Fibroblast of the aortic adventitia (primary cell): ENCODE data around the gene CFAP99. TPM values are rescaled to one million over a fixed set of nuclear protein-coding genes. Genes with fewer than 3 reads are reported as not detected.
A peak's percentile ranks its signal among the peaks of the same experiment; 100 is the strongest.

Experiments
- DNase-seq: peaks from one replicate; pipeline ENCODE4 v3.0.0-alpha.2; 2010; ENCODE audit warnings: low read depth
- H3K4me3 ChIP-seq: 2 replicates; pipeline ENCODE4 v1.5.1; 2011; ENCODE audit warnings: low read depth, mild to moderate bottlenecking, control low read depth, low read length, moderate library complexity
- CTCF ChIP-seq: IDR thresholded peaks from 2 replicates; pipeline ENCODE4 v1.5.1; 2011; ENCODE audit warnings: mild to moderate bottlenecking, low read length, control low read depth, inconsistent platforms; ENCODE audit not compliant: insufficient read depth
- total RNA-seq: library from RNA; depleted of rRNA; stranded (reverse); fragments of >200 nt; gene quantifications from 2 replicates; pipeline ENCODE4 v1.2.3, GENCODE V29; 2012; ENCODE audit warnings: low replicate concordance

The CFAP99 gene
- total RNA-seq, 1 donor, result not detected

DNA sequence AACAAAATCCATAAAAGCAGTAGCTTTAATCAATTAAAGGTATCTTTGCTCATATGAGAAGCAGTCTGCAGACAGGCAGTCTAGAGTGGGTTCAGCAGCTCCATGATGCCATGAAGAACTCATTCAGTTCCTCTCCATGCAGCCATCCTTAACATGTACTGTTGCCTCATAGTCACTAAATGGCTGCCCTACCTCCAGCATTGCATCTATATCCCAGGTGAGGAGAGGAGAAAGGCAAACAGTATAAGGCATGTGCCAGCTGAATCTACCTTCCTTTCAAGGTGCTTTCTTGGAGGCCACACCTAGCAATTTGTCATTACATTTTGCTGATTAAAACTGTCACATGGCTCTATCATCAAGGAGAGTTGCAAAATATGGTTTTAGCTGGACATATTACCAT lies 13.2 kb downstream of the CFAP99 start:
- TF ChIP-seq CTCF, result no peak
- DNase-seq, result no peak

DNA sequence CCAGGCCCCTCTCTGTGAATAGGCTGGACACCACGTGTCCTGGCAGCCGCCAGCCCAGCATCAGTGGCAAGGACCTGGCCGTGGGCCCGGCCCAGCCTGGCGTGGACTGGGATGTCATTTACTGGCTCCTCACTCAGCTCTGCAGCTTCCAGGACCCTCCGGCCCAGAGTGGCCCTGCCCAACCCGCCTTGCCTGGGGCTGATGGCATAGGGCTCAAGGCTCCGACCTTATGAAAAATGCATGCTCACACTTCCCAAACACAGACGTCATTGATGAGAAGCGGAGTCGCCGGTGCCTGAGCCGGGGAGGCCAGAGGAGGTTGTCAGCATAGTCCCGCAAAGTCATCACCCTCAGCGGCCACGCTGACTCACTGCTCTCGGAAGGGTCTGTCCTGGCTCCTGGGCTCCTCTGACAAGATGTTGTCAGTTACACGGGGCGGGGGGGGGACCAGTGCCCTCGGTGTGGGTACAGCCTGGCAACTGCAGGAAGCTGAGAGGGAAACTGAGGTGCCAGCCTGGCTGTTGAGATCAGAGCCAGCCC lies 14.3 kb downstream of the CFAP99 start:
- no peak for DNase-seq
- no peak for TF ChIP-seq CTCF
- H3K4me3 ChIP-seq, result no peak overlapping the region

More for the DNA sequence above, 13.2 kb downstream of the CFAP99 start:
- no peak overlapping the region for H3K4me3 ChIP-seq

GRCh38 chr4:2433609-2434350 lies 15.0 kb downstream of the CFAP99 start:
- H3K4me3 ChIP-seq, result no peak overlapping the region
- no peak for TF ChIP-seq CTCF
- DNase-seq, result no peak

- DNase-seq, result no peak
- TF ChIP-seq CTCF, result no peak
Observed at GRCh38 chr4:2434420-2434819, 15.7 kb downstream of the CFAP99 start.

GRCh38 chr4:2436301-2436700 lies 17.5 kb downstream of the CFAP99 start:
- TF ChIP-seq CTCF, result peak; percentile 28
- no peak overlapping the region for H3K4me3 ChIP-seq

More at GRCh38 chr4:2434420-2434819, 15.7 kb downstream of the CFAP99 start:
- H3K4me3 ChIP-seq, result no peak overlapping the region

DNA sequence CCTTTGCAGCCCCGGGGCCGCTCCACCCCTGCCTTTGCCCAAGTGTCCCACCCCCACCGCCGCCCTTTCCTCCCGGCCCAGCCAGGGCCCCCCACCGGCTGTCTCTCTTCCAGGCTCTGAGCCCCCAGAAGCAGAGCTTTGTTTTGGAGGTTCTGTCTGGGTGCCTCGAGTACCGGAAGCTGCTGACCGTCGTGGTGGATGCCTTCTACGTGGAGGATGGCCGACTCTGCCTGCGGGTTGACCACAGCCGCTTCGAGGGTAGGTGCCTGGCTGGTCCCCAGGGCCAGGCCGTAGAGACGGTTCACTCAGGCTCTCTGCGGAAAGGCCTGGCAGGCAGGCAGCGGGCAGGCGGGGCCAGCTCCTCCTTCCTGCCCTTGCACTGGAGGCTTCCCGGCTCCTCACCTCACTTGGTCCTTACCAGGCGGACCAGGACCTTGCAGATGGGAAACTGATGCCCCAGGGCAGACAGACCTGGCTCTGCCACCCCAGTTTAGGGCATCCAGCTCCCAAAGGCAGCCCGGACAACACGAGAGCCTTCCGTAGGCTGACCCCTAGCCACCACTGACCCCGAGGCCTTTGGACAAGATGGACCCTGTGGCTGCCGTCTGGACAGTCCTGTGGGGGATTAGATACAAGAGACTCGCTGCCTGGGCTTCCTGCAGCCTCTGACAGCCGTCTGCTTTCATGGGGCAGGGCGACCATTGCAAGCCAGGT lies 18.2 kb downstream of the CFAP99 start:
- H3K4me3 ChIP-seq, result no peak overlapping the region
- DNase-seq, result no peak
- TF ChIP-seq CTCF, result no peak

More at GRCh38 chr4:2436301-2436700, 17.5 kb downstream of the CFAP99 start:
- DNase-seq, result no peak
